ENCODE results near the gene LRCOL1. TPM values are rescaled to one million over a fixed set of nuclear protein-coding genes. Genes with fewer than 3 reads are reported as not detected.

Gene LRCOL1
- 0.19 TPM in 1 of 2 replicates, not detected in the other for total RNA-seq (2014; rRNA removed; shearing (Covaris generic))

DNA sequence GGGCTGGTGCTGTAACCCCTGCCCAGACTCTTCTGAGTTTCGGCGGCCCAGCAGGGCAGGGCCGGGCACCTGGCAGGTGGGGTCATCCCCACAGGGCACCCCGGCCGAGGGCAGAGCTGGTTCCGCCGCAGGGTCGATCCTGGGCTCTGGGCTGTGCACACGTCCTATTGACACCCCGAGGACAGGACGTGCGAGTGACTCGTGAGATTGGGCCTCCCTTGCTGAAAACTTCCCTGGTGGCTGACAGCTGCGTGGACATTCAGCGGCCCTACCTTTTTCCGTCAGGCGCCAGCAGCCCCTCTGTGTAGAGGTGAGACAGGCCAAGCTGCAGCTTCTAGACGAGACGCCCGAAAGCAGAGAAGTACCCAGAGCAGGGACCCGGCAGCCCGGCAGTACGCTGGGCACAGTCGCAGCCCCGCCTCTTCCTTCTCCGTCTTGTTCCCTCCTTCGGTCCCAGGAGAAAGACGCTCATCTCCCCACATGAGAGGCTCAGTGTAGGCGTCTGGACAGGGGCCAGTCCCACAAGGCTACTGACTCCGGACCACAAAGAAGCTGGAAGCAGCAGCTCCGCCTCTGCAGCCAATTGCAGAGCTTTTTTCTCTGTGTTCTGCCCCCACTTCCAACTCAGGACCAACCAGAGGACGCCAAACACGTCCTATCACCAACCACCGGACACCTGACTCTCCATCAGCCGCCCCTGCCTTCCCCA, at the start of gene LRCOL1:
Gene LRCOL1 (minus strand): TSS at position 532 of the 709 bp plus-strand sequence. CDS start 4,331 bp downstream, outside the sequence.

DNA sequence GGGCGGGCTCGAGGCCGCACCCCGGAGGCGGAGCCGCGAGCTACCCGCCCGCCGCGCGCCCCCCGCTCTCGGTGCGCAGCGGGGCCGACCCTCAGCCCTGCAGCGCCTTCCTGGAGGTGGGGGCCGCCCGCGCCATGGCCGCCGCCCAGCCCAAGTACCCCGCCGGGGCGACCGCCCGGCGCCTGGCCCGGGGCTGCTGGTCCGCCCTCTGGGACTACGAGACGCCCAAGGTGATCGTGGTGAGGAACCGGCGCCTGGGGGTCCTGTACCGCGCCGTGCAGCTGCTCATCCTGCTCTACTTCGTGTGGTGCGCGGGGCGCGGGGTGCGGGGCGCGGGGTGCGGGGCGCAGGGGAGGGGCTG, 8.3 kb upstream of the LRCOL1 start, which contains the start of gene P2RX2:
Gene P2RX2 (plus strand): TSS at position 94 of the 361 bp plus-strand sequence. CDS start 41 bp downstream, at position 135.

Small RNA genes lying within 50 kb of the gene (small RNA-seq; reads per million reads assigned to genes)
- not detected for gene MIR6763

Other genes starting within 250 kb of the LRCOL1 start
- gene FBRSL1, start 120.4 kb downstream of the LRCOL1 start, total RNA-seq (2014; rRNA removed; shearing (Covaris generic)): 11.3 and 17.9 TPM in 2 replicates
- gene P2RX2, start 8.2 kb upstream of the LRCOL1 start, total RNA-seq (2014; rRNA removed; shearing (Covaris generic)): not detected in 2 replicates
- 84.5 and 95.1 TPM in 2 replicates for gene POLE, start 76.8 kb upstream of the LRCOL1 start, total RNA-seq (2014; rRNA removed; shearing (Covaris generic))
- gene PXMP2, start 77.0 kb upstream of the LRCOL1 start, total RNA-seq (2014; rRNA removed; shearing (Covaris generic)): 39.6 and 55.4 TPM in 2 replicates
- 81.7 and 104 TPM in 2 replicates for gene PGAM5, start 100.3 kb upstream of the LRCOL1 start, total RNA-seq (2014; rRNA removed; shearing (Covaris generic))
- 48.1 and 58.6 TPM in 2 replicates for gene ANKLE2, start 151.2 kb upstream of the LRCOL1 start, total RNA-seq (2014; rRNA removed; shearing (Covaris generic))
- gene GOLGA3, start 218.3 kb upstream of the LRCOL1 start, total RNA-seq (2014; rRNA removed; shearing (Covaris generic)): 74.9 and 86.3 TPM in 2 replicates